DMS79 treated with DMSO at 0.1 percent for 48 hours (cell line): Measurements from ENCODE around the gene MVB12B.

Experiments
- DNase-seq: peaks from one replicate; lab custom pipeline; 2025; lab: John Stamatoyannopoulos, UW

MVB12B gene

DNA sequence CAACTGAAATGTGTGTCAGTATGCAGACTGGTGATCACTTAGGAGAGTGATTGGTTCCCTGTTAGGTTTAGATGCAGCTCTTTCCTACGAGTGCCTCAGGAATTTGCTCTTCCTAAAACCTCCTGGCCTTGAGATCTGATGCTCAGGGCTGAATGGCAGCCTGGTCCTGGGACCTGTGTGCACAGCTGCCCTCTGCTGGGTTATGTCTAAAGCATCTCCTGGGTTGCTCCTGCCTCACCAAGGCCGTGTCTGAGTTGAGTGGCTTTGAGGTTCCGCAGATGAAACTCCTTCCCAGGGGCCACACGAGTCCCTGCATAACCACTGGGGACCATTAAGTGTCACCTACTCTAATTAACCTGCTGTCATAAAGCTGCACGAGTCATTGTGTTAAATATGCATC lies 59.5 kb downstream of the MVB12B start:
- no peak for DNase-seq

DNA sequence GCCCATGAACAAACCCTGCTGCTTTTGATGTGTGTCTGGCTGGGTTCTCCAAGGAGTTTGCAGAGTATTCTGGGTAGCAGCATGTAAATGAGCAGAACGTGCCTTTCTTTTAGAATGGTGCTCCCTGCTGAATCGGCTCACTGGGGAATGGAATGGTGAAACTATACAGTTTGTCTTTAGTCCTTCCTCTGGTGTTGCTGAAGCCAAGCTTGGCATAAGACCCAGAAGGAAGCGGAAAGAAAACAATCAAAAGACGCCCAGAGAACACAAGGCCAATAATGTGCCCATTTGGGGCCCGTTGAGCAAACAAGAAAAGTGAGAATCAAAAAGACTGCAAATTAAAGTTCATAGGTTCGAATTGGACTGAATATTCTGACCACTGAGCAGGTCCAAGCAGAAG lies 60.1 kb downstream of the MVB12B start:
- DNase-seq = no peak

DNA sequence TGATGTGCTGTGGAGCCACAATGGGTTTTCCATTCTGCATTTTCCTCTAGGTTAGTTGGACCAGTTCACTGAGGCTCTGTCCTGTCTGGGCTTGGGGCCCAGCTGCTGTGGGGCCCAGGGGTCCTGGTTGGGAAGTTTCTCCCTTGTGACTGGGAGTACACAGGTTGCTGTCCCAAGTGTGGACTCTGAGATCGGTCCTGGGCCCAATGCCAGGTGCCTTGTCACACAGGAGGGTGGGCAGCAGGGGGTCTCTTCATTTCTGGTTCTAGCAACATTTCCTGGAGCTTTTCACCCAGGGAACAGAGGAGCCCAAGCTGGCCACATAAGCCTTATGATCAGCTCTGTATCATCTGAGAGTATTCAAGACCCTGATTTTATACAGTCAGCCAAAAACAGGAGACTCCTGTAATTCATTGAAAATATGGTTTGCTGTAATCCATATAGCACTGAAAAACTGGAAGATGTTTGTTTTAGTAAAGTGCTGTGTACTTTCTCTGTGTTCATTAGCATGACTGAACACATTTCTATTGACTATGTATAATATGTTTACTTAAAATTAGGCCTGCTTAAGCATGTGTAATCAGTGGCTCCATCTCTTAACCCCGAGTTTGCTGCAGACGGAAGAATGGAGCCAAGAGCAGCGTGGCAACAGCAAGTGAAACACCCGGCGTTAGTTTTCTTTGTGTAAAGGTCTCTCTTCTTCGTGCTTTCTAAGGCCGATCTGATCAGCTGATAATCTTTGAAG lies 62.5 kb downstream of the MVB12B start:
- DNase-seq = no peak

DNA sequence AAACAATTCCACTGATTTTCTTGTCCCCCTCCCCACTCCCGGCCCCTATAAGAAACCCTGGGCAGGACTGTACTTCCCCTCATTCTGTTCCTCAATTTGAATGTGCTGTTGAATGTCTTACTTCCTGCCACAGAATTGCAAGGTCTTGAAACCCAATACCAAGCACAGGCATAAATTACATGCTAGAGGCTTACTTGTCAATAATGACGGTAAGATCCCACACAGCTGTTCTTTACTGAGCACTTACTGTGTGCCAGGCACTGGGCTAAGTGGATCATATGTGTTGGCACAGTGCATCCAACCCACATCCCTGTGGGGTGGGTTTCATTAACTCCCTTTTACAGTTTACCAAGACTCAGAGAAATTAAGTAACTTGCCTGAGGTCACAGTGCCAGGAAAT lies 63.4 kb downstream of the MVB12B start:
- no peak for DNase-seq

DNA sequence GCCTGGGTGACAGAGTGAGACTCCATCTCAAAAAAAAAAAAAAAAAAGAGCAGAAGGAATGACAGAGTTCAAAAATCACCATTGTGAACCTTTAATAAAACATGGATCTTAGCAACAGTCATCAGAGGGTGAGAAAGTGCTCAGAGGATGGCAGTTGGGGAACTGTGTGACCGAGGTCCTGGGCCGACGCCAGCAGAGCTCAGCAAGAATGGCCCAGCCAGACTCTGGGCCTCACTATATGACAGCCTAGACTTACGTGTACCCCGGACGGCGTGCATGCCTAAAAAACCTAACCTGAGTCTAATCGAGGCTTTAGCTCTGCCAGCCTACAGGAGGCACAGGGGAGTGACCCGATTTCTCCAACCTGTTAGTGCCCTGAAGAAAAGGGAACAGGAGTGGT lies 64.3 kb downstream of the MVB12B start:
- DNase-seq = no peak

DNA sequence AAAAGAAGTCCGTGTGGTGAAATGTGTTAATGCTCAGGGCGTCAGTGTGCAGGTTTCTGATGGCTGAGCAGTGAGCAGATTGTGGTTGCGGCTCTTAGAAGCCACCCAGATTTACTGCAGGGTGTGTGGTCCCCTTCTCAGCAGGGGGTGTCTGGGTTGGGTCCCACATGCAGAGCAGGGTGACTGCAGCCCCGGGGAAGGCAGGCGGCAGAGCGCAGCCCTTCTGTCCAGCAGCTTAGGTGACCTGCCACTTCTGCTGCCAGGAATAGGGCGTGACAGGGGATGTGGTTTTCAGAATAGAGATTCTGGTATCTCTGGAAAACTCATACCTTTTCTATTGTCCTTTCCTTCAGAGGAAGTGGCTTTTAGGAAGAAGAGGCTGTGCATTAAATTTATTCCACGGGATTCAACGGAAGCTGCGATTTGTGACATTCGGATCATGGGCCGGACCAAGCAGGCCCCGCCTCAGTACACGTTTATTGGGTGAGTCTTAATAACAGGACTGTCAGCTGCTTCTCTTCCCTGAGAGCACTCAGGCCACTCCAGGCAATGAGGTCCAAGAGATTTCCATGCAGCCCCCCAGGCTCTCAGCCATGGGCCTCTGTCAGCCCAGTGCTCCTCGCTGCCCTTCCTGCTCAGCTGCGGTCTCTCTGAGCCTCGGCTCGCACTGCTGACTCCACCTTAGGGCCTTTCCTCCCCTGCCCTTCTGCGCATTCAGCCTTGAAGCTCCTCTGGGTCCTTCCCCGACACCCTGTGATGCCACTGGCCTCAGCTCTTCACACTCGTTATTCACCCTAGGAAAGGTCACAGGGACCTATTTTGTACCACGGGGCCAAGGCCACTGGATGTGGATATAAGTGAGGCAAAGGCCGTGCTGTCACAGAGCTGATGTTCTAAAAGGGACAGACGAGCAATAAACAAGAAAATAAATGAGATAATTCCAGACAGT lies 65.4 kb downstream of the MVB12B start:
- no peak for DNase-seq

DNA sequence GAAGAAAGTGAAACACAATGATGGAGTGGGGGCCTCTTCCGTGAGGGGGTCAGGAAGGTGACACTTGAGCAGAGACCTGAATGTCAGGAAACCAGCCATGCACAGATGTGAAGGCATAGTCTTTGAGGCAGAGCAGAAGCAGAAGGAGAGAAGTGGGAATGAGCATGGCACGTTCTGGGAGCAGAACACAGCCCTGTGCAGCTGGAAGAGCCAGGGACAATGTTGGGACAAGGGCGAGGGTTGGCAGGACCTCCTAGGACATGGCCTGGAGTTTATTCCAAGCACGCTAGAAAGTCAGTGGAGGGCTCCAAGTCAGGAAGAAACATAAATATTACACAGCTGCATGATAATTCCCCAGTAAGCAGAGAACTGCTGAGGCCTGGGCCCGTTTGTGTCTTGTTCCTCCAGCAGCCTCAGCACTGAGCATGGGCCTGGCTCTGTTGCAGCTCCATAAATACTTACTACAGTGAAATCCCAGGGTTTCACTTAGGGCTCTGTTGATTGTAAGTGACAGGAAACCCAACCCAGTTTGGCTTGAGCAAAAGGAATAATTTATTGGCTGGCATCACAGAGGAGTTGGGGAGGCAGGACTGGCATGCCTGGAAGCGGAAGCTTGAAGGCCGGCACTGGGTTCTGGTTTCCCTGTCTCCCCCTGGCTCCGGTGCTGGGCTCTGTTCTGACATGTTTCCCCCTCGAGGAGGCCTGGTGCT lies 66.2 kb downstream of the MVB12B start:
- DNase-seq = no peak

DNA sequence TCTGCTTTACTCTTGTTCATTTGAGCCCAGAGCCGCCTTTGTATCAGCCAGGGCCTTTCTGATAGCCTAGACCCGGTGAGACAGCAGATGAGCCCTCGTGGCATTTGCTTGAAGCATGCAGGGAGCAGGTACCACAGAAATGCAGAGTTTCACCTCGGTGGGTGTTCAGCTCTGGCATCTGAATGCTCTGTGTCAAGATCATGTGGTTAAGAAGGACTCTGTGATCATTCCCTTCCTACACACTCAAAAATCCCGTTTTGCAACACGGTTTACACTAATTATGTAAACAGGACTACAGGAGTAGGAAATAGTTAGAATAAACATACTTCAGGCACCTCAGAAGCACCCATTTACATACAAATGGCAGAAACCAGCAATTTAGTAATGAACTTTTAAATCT lies 67.2 kb downstream of the MVB12B start:
- DNase-seq = no peak

DNA sequence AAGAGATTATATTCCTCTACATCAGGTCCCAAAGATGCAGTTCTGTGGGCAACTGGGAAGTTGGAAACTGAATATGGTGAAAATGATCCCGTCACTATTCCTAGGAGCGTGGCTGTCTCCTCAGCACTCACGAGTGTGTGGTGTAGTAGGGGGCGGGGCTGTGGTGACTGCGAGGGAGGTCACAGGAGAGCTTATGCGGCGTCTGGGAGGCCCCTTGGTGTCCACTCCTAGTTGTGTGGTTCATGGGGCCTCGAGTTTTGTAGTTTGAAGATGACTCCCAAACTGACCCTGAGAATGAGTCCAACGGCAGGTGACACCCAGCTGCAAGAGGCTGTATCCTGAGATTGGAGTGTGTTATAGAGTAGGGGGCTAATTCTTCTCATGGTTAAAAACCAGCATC lies 68.2 kb downstream of the MVB12B start:
- no peak for DNase-seq

DNA sequence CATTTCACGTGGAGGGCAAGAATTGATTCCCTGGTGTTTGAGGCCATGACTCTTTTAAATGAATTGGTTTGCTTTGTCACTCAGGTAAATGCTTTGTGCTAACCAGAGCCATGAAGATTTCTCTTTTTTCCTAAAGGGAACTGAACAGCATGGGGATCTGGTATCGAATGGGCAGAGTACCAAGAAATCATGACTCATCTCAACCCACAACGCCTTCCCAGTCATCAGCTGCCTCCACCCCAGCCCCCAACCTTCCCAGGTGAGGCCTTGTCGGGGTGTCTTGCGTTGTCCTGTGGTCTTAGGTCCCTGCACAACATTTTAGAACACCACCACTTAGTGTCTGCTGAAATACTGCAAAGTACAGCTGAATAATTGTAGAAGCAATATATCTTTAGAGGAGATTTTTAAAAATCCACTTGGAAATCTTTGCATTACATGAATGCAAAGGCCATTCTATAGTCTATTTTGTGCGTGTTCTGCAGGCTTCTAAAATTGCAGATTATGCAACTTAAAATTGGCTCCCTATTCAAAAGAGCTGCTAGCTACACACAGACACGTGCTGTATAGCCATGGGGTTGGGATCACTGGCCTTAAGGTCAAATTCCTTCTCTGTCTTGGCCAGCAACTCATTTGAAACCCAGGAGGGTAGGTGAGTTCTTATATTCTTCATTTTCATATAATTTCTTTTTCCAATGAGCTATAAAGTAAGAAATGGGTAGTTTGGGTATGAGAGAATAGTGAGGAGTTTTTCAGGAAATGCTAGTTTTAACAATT lies 69.0 kb downstream of the MVB12B start:
- DNase-seq = no peak

DNA sequence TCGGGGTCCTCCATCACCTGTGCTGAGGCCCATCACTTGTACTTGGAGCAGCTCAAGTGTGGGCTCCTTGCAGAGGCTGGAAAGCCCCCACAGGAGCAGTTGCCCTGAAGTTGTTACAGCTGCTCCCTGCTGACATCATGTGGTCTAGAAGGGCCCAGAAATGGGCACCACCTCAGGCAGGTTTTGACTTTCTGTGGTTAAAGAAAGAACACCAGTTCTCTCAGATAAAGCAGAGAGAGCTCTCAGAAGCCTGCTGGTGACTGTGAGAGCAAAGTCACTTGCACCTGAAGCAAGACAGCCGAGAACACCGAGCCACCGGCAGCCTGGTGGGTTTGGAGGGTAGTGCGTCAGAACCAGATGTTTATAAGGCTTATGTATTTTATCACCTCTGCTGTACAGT lies 70.4 kb downstream of the MVB12B start:
- no peak for DNase-seq

DNA sequence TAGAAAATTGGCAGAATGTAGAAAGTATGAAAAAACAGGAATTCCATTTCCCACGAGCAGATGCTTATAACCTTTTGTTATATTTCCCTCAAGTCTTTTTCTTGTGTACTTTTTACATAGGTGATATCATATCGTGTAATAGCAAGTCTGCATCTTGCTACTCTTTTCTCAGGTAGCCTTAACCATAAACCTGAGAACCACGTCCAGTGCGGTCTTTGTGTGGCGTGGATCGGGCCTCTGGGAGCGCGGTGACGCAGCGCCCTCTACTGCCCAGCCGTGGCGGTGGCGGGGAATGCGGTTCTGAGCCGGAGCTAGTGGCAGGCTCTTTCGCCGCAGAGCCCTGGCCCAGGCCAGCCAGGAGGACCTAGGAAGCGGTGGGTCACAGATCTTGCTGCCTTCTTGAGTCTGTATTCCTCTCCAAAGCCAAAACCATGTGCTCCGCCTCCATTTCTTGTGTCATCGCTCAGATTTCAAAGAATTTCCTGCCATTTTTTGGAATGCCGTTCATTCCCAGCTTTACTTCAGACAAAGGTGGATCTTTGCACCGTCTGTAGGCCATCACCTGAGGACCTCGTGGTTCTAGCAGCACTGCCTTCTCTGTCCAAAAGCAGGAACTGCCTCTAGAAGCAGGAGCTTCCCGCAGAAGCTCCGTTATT lies 71.9 kb downstream of the MVB12B start:
- DNase-seq = no peak

DNA sequence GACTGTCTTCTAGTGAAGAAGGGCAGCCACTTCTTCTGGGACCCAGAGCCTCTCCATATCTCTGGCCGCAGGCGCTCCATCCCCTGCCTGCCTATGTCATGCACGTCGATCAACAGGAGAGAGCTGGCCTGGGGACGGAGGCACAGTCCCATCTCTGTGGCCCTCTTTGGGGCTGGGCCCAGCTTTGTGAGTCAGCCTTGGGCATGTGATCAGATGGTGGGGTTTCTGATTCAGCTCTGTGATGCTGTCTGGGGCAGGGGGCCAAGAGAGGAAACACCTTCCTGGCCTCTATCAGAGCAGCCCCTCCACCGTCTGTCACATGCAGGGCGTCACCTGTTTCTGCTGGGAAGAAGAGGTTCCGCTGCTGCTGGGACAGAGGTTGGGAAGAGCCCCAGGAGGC lies 72.6 kb downstream of the MVB12B start:
- no peak for DNase-seq

DNA sequence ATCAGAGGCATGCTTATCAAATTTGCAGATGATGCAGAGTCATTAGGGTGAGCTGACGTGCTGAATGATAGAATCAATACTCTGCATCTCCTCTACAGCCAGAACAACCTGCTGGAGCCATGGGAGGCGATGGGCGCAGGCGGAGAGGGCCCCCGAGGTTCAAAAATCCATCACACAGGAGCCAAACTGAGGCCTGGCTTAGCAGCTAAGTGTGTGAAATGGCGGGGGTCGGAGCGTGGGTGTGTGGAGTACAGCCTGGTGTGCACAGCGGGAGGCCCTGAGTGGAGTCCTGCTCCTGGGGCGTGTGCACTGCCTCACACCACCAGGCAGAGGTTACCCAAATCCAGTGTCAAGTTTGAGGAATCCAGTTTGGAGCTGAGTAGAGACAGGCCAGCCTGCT lies 73.2 kb downstream of the MVB12B start:
- no peak for DNase-seq

DNA sequence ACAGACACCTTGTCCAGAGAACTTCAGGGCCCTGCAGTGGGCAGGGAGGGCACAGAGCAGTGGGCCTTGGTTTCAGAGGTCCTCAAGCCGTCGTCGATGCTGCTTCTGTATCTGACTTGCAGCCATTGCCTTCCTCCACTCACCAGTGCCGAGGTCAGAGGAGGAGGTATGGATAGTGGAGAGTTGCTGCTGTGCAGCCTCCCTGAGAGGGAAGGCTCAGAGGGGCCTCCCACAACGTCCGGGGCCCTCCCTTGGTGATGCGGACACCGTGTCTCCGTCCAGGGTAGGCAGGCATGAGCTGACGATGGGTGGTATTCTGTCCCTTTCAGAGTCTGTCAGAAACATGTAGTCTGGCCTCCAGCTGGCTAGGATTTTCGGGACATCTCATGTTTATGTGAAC lies 73.9 kb downstream of the MVB12B start:
- DNase-seq = no peak

DNA sequence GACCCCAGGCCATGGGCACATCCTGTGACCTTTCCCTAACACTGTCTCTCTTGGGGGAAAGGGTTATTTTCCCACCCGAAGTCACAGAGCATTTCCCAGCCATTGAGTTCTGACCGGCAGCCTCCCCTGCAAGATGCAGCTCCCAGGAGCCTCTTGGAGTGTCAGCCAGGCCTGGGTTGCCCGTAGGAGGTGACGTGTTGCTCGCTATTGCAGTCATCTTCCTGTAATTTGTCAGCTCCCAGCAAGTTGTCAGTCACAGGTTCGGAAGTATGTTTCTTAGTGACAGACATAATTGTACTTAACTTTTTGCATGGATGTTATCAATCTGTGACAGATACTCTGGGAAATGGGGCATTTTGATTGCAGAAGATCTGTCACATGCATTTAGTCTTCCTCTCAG lies 74.5 kb downstream of the MVB12B start:
- DNase-seq = no peak

DNA sequence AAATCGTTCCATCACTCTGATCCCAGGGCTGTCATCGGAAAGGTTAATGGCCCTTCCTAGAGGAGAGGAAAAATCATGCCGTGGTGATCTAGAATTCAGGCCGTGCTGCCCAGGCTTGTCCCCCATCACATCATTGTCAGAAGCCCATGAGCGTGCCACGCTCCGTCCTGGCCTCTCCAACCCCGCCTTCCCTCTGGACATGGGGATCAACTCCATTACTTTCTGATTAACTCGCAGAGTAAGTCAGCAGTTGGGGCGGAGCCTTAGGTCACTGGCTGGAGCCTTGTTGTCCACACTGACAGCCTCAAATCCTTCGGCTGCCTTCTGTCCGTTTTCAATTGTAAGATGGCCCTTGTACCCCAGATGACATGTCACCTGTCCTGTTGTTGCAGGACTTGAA lies 75.0 kb downstream of the MVB12B start:
- no peak for DNase-seq

DNA sequence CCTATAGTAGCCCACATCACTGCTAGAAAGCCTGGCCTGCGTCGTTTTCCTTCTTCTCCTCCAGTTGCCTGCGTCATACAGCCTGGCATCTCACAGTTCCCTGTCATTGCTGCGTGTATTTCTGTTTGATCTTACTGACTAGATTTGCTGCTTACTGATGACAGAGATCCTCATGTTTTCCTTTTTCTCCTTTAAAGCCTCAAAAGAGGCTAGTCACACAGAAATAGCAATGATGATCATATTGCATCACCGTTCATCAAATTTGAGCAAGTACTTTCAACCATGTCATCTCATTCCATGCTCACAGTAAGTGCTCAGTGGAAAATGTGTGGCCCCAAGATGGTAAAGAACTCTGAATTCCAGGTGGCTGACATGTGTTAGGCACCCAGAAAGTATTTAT lies 76.8 kb downstream of the MVB12B start:
- DNase-seq = no peak

DNA sequence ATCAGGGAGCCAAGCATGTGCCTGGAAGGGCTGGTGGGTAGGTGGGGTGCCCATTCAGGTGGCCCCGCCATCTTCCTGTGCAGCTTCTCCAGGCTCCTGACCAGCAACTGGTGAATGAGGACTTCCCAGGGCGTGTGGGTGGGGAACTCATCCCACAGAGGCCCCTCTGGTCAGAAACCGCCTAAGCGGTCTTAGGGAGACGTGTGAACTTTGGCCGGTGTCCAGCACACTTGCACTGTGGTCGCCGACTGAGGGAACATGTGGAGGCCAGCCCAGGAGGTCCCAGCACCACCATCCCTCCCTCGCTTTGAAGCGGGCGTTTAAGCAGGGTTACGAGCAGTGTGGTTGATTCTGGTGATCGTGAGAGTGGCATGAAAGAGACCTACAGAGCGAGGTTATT lies 77.8 kb downstream of the MVB12B start:
- DNase-seq = no peak

DNA sequence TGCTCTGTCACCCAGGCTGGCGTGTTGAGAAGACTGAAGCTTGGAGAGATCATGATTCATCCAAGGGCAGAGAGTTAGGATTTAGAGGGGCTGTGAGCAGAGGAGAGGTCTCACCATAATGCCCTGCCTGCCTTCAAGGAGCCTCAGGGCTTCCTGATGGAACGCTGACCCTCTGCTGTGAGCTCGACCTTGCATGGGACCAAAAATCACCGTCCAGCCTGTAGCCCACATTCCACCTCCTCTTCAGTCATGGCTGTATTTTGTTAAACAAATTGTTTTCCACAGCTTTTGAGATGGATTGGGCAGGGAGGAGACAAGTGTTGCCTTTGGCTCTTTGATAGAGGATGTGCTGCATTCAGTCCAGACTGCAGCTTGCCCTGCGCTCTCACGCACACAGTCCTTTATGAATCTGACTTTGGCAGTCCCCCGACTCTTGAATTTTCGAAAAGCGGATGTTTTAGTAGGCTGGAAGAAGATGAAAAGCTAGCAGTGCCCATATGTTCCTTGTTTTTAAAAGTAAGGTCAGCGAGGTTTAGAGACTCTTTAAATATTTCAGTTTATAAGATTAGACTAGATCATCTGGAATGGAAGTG lies 79.5 kb downstream of the MVB12B start:
- no peak for DNase-seq
